GM21367 (cell line): Measurements from ENCODE around the gene RASA3.

Experiments
- ATAC-seq: cut with Tn5 transposase; IDR thresholded peaks from one replicate; pipeline ENCODE4 v1.9.1; 2021; ENCODE audit not compliant: unreplicated experiment

RASA3 gene

GRCh38 chr13:114058051-114058867 is 74.2 kb downstream of the RASA3 start:
- no peak for ATAC-seq

- no peak for ATAC-seq
Measured at GRCh38 chr13:114057166-114058050, 75.0 kb downstream of the RASA3 start.

GRCh38 chr13:114056205-114057013 is 76.0 kb downstream of the RASA3 start:
- ATAC-seq: no peak

- ATAC-seq: no peak
Measured at GRCh38 chr13:114055766-114056165, 76.7 kb downstream of the RASA3 start.

GRCh38 chr13:114054830-114055439 is 77.5 kb downstream of the RASA3 start:
- no peak for ATAC-seq

- no peak for ATAC-seq
Measured at GRCh38 chr13:114054264-114054663, 78.2 kb downstream of the RASA3 start.

GRCh38 chr13:114053026-114053425 is 79.4 kb downstream of the RASA3 start:
- no peak for ATAC-seq

GRCh38 chr13:114050536-114051450 is 81.6 kb downstream of the RASA3 start:
- no peak for ATAC-seq

- ATAC-seq: no peak
Measured at GRCh38 chr13:114049626-114050101, 82.8 kb downstream of the RASA3 start.

GRCh38 chr13:114049026-114049425 is 83.4 kb downstream of the RASA3 start:
- ATAC-seq: peak; percentile 40

- no peak for ATAC-seq
Measured at GRCh38 chr13:114048443-114048842, 84.0 kb downstream of the RASA3 start.

- ATAC-seq: peak; percentile 88
Measured at GRCh38 chr13:114047358-114047881, 85.0 kb downstream of the RASA3 start.

- ATAC-seq: no peak
Measured at GRCh38 chr13:114046431-114046975, 85.9 kb downstream of the RASA3 start.

- no peak for ATAC-seq
Measured at GRCh38 chr13:114045113-114045735, 87.2 kb downstream of the RASA3 start.

- no peak for ATAC-seq
Measured at GRCh38 chr13:114044486-114044885, 87.9 kb downstream of the RASA3 start.

- ATAC-seq: no peak
Measured at GRCh38 chr13:114043421-114044053, 88.9 kb downstream of the RASA3 start.

GRCh38 chr13:114042066-114042815 is 90.2 kb downstream of the RASA3 start:
- ATAC-seq: no peak
